ENCODE results near the gene EXOC6B. TPM values are rescaled to one million over a fixed set of nuclear protein-coding genes. Genes with fewer than 3 reads are reported as not detected.

EXOC6B gene
- total RNA-seq, 1 donor from 2014 or later, result 173 TPM

DNA sequence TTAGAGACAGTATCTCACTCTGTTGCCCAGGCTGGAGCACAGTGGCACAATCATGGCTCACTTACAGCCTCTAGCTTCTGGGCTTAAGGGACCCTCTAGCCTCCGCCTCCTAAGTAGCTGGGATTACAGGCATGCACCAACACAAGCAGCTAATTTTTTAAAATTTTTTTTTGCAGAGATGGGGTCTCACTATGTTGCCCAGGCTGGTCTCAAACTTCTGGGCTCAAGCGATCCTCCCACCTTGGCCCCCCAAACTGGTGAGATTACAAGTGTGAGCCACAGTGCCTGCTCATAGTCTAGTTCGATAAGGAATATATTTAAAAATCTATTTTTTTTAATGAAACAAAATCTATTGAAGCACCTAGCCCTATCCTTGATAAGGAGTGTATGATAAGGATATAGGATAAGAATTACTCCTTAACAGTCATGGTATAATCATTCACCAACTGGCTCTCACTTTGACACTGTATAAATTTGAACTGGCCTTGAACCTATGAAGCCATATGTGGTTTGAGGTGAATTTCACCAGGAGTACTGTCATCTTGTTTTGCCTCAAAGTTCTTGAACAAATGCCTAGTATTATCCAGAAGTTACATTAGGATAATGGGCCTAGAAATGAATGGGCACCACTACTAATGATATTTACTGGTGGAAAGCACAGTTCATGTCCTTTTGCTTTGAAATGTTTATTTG lies 71.1 kb downstream of the EXOC6B start:
- intact Hi-C loops (cut with DNase I), result no loop called here
- DNase-seq (ENCODE audit: low spot score), result no peak

DNA sequence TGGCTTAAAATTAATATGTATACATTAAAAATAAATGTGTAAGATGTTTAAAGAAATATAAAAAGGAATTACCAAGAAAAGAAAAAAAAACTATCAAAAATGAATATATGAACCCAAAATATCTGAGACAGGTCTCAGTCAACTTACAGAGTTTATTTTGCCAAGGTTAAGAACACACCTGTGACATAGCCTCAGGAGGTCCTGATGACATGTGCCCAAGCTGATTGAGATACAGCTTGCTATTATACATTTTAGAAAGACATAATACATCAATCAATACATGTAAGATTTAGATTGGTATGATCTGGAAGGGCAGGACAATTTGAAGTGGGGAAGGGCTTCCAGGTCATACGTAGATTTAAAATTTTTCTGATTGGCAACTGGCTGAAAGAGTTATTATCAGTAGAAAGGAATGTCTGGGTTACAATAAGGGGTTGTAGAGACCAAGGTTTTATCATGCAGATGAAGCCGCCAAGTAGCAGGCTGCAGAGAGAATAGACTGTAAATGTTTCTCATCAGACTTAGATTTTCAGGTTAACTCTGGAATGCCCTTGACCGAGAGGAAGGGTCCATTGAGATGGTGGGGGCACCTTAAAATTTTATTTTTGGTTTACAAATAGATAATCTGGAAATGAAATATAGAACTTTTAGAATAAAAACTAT lies 74.7 kb downstream of the EXOC6B start:
- no peak for DNase-seq (ENCODE audit: low spot score)
- intact Hi-C loops (cut with DNase I), result no loop called here

DNA sequence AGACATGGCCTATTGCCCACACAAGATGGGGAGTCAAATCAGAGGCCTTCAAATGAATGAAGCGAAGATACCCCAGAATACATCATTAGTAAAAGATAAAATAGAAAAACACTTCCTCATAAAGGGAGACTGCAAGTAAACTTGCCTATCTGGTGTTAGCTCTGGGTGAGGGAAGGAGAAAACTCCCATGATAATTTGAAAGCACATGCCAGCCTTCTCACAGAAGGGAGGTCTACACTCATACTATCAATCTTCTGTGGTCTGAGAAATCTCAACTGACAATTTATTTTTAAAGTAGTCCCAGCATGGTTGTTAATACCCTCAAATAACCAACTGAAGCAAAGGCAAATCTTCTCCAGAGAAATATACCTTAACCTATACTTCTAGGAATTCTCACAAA lies 75.4 kb downstream of the EXOC6B start:
- DNase-seq (ENCODE audit: low spot score), result no peak
- intact Hi-C loops (cut with DNase I), result no loop called here

DNA sequence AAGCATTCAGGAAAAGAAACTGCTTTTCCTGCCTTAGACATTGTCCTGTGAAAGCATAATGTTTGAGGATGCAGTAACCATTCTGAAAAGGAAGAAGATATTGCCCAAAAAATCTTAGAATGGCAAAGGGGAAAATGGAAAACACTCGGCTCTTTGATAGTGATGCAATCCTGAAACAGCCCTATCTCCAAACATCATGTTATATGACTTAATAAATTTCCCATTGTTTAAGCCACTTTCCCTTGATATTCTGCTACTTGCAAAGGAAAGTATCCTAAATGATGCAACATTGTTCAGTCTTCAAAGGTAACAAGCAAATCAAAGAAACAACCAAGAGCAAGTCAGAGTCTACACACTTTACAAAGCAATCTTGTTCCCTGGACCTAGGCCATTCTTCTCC lies 78.5 kb downstream of the EXOC6B start:
- intact Hi-C loops (cut with DNase I), result loop anchor here (5.0 to 10.0 kb wide), 4 partner anchors 595 to 1203 kb away; no protein-coding TSS in a partner anchor
- no peak for DNase-seq (ENCODE audit: low spot score)

DNA sequence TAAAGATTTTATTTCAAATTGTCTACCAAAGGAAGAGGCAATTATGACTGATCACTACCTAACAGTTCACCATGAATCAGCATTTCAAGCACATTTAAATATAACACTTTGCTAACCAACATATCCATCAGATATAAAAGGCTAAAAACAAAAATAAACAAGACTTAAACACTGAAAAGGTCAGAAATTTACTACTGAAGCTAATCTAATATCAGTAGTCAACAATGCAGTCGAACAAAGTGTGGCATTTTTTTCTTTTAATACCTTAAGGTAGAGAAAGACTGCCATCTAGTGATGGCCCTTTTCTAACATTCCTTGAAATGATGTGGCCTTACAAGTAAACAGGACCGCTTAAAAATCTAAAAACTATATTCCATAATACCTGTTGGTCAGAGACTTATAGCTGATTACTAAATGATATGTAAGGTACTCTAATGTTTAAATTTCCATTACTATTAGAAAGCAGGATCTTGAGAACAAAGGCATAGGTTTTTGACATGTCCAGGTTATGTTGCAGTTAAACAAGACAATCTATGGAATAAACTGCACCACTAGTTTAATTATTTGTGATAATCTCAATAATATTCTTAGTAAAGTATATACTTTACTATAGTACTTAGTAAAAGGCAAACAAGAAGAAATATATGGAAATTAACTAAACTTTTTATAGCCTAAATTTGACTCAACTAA lies 80.0 kb downstream of the EXOC6B start:
- no peak for DNase-seq (ENCODE audit: low spot score)
- intact Hi-C loops (cut with DNase I), result loop anchor here (5.0 to 10.0 kb wide), 4 partner anchors 594 to 1201 kb away; no protein-coding TSS in a partner anchor

DNA sequence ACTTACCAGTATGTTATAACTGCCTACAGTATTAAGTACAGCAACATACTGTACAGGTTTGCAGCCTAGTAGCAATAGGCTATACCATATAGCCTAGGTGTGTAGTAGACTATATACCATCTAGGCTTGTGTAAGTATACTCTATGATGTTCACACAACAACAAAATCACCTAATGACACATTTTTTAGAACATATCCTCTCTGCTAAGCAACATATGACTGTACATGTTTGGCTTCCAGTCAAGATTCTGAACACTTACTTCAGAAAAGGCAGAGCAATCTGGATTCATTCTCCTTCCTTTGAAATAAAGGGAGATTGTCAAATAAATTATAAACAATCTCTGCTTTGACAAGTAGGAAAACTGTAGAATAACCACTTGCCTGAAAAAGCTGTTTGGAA lies 81.8 kb downstream of the EXOC6B start:
- intact Hi-C loops (cut with DNase I), result loop anchor here (10.0 kb wide), 2 partner anchors 819 to 1199 kb away; no protein-coding TSS in a partner anchor
- no peak for DNase-seq (ENCODE audit: low spot score)

DNA sequence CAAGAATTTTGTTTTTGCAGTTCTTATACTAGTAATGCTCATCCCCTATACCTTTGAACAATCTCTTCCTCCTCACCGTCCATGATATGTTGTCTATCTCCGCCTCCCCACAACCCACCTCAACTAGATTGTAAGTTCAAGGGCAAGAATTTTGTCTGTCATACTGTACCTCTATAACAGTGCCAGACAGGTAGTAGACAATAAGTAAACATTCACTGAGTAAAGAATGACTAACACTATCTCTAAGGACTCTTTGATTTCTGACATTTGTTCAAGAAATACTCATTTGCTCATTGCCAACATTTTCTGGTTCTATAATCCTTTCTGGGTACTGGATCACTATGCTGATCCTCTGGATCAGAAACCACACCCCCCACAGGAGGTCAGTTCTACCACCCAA lies 82.4 kb downstream of the EXOC6B start:
- intact Hi-C loops (cut with DNase I), result loop anchor here (10.0 kb wide), 2 partner anchors 819 to 1199 kb away; no protein-coding TSS in a partner anchor

DNA sequence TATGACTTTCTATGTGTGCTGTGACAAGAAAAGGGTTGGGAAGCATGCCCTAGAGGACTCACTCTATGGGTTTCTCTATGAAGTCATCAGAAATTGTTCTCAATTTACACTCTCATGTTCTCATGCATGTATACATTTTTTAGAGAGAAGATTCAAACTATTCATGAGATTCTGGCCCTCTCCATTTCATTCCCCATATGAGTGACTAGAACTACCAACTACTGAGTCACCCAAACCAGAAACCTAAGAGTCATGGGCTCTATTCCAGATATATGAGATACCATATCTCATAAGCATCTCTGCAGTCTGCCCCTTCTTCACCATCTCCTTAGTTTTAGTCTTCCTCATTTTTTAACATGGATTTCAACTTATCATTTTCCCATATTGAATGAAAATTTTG lies 87.7 kb downstream of the EXOC6B start:
- DNase-seq (ENCODE audit: low spot score), result no peak
- intact Hi-C loops (cut with DNase I), result no loop called here

More for the DNA sequence above, 82.4 kb downstream of the EXOC6B start:
- no peak for DNase-seq (ENCODE audit: low spot score)

DNA sequence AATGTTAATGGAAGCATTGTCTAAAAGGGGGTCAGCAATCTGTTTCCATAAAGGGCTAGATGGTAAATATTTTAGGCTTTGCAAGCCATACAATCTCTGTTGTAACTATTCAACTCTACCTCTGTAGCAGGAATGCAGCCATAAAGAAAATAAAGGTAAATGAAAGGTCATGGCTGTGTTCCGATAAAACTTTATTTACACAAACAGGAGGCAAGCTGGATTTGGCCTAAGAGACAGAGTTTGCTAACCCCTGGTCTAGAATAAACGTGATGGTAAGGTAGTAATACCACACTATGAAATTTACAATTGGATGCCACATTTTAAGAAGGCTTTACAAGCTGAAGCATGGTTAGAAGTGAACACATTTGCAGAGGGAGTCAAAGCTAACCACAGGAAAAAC lies 91.4 kb downstream of the EXOC6B start:
- intact Hi-C loops (cut with DNase I), result no loop called here
- DNase-seq (ENCODE audit: low spot score), result no peak

DNA sequence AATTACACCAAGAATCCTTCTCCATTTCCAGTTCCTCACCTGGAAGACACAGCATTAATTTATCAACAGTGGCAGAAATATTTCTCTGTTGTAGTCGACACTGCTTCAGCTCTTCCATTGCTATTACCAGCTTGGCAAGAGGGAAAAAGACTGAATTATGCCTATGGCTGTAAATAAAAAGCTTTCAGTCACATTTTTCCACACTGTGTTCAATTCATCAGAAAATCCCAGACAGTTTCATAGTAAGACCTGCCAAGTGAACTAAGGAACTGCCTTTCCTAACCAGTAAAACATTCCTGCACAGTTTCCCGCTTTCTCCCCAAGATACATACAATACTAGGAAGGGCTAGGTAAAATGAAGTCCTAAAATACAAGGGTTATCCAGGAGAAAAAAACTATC lies 94.7 kb downstream of the EXOC6B start:
- DNase-seq (ENCODE audit: low spot score), result no peak
- intact Hi-C loops (cut with DNase I), result no loop called here

DNA sequence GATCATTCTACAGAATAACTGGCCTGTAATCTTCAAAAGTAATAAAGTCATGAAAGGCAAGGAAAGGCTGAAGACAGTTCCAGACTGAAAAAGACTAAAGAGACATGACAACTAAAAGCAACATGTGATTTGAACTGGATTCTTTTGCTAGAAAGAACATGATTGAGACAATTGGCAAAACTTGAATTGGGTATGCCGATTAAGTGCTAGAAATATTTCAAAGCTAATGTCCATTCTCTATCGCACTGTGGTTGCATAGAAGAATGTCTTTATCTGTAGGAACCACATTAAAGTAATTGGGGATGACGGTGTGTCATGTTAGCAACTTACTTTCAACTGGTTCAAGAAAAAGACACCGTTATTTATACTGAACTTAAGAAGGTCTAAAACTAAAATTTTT lies 98.5 kb downstream of the EXOC6B start:
- DNase-seq (ENCODE audit: low spot score), result no peak
- intact Hi-C loops (cut with DNase I), result no loop called here

DNA sequence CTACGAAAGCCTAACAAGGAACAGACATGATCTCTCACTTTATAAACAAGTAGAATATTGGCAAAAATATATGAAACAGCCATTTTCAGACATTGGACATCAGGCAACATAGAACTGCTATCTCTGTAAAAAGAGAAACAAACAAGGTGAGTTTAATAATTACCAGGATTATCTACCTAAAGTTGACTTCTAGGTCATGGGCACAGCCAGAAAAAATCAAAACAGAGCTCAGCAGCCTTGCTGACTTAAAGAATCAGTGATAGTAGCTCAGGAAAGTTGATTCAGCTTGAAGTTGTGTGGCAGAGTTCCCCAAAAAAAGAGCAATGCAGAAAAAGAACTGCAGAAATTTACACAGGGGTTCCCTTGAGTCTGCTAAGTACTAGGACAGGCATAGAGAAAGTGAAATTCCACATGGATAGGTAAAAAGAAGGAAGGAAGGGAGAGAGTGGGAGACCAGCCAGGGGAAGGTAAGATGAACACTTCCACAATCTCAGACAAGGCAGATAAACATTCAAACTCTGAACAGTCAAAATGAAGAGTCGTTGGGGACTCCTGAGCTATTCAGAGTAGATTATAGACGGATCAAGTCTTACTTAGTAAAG lies 102.0 kb downstream of the EXOC6B start:
- no peak for DNase-seq (ENCODE audit: low spot score)
- intact Hi-C loops (cut with DNase I), result no loop called here

DNA sequence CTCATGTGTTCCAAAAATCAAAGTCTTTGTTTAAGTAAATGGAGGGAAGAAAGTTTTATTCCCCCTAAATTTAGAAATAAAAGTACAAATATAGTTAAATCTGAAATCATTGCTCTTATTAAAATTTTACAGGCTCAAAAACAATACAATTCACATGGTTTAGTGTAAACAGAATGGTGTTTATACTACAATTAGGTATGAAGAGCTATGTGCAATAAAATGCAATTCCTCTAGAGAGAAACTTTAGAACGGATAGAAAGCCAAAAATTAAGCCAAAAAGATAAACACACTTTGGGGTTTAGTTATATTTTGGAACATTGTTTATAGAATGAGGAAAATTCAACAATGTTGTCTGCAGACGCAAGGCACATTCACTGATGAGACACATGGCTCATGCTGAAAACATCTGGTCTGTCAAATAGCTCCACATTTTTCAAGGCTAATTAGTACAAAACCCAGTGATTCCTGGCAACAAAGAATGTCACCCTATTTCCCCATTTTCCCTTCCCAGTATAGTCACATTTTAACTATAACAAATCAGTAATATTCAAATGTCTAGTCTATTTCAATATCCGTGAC lies 103.3 kb downstream of the EXOC6B start:
- intact Hi-C loops (cut with DNase I), result no loop called here
- no peak for DNase-seq (ENCODE audit: low spot score)

DNA sequence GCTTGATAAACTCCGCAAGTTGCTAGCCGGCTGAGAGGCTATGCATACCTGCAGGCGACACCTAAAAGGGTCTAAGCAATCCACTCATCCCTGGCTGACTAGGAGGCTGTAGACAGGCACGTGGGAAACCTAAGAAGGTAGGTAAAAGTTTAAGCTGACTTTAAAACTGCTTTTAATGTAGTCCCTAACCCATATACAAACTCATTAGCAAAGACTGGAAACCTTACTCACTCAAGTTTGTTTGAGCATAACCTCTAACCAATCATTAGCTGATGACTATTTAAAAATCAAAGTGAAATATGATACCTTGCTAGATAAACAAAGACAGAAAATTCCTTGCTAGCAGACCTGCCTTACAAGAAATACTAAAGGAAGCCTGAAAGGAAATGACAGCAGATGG lies 106.4 kb downstream of the EXOC6B start:
- intact Hi-C loops (cut with DNase I), result no loop called here
- DNase-seq (ENCODE audit: low spot score), result no peak

DNA sequence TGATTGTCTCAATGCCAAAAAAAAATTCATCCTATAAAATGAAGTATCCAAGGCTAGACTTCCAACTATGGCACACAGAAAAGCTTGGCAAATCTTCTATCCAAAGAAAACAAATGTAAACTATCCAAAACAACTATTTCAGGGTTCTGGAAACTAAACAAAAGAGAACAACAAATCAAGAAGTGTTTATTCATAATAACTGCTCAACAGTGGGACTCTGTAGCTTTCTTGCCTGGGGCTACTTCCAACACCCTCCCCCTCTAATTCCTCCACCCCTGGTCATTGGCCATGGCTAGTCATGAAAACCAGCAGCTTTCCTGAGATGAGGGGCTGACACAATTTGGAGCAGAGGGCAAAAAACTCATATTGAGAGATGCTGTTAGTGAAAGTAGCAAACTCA lies 107.0 kb downstream of the EXOC6B start:
- intact Hi-C loops (cut with DNase I), result no loop called here
- DNase-seq (ENCODE audit: low spot score), result no peak

DNA sequence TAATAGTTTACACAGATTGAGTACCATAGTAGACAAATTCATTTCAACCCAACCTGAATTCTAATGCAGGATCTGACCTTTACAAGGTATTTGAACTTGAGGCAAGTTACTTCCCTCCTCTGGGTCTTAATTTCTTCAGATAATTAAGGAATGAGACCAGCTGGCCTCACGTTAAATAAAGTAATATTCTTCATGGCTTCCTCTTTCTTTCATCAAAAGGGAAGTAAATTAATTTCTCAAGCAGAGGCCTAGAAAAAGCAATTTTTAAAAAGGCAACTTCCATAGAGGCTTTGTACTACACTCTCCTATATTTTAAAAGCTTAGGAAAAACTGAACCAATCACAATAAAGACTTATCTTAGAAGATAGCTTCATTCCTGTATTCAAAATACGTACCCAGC lies 109.2 kb downstream of the EXOC6B start:
- intact Hi-C loops (cut with DNase I), result no loop called here

DNA sequence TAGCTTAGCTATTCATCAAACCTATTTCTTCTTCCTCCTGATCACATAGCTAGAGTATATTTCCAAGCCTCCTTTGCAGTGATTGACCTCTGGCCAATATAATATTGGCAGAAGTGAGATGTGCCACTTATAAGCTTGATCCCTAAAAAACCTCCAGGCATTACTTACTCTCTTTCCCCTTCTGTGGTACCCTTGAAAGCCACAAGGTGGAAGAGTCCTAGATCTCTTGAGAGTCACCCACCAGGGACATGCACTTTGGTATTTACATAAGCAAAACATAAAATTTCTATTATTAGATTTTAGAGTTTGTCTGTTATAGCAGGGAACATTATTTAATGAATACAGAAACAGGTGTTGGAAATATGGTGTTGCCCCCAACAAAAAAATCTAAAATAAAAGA lies 112.0 kb downstream of the EXOC6B start:
- intact Hi-C loops (cut with DNase I), result no loop called here
- no peak for DNase-seq (ENCODE audit: low spot score)

More for the DNA sequence above, 109.2 kb downstream of the EXOC6B start:
- no peak for DNase-seq (ENCODE audit: low spot score)

DNA sequence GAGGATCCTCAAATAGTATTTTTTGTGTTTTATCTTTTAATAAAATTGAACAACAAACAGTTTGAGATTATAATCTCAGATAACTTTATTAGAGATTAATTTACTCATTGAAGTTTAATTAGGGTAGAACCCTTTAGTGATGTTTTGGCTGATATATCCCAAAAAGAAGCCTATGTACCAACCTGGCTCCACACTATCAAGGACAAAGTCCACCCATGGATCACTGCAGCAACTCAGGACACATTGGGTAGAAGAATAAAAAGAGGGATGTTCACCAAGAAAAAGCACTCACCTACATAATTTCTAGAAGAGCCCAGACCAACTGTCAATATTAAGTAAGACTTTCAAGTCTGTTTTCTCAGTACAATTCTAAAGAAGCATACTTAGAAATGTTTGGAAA lies 112.9 kb downstream of the EXOC6B start:
- DNase-seq (ENCODE audit: low spot score), result no peak
- intact Hi-C loops (cut with DNase I), result no loop called here

DNA sequence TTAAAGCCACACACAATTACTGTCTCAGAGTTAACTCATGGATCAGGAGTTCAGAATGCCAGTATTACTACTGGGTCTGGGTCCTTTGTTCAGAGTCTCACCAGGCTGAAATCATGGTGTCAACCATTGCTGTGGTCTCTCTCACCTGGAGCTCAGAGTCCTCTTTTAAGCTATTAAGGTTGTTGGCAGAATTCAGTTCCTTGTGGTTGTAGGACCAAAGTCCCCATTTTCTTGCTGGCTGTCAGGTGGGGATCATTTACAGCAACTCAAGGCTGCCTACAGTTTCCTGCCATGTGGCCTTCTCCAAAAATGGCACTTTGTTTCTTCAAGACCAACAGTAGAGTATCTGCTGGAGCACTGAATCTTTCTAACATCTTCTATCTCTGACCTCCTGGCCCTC lies 113.5 kb downstream of the EXOC6B start:
- intact Hi-C loops (cut with DNase I), result no loop called here
- no peak for DNase-seq (ENCODE audit: low spot score)
